IMR-90 (cell line): ENCODE results near the gene CELA1. TPM values are rescaled to one million over a fixed set of nuclear protein-coding genes. Genes with fewer than 3 reads are reported as not detected.

ENCODE experiments used
- ATAC-seq: fragments of 200-7000 bp; cut with Tn5 transposase; 2 replicates; pipeline ENCODE4 v1.9.1; 2020; ENCODE audit warnings: low read depth, mild to moderate bottlenecking, moderate library complexity
- BruUV-seq: library from RNA; stranded (reverse); fragments of 400-500 nt; replicated peaks from 2 replicates; lab custom pipeline; 2021; lab: Mats Ljungman, UMichigan
- CTCF ChIA-PET: fragments of 300-600 bp; formaldehyde crosslinking; extraction: SDS; loops from one replicate; lab custom pipeline; 2021; ENCODE audit warnings: antibody characterized with exemption; lab: Yijun Ruan, JAX
- POLR2A ChIA-PET: fragments of 300-600 bp; sonication (Branson Sonifier 250); formaldehyde crosslinking; loops from one replicate; lab custom pipeline; 2022; ENCODE audit warnings: antibody characterized with exemption; ENCODE audit not compliant: unreplicated experiment; lab: Charles Lee
- DNase-seq: peaks from one replicate; pipeline ENCODE4 v3.0.0; 2013
- H2AFZ ChIP-seq: replicated peaks from 2 replicates; pipeline ENCODE3; 2013; ENCODE audit warnings: low read length, mild to moderate bottlenecking; ENCODE audit not compliant: poor library complexity
- H2AK5ac ChIP-seq: 2 replicates; pipeline ENCODE4 v1.6.1; 2013; ENCODE audit warnings: low read depth, low read length, inconsistent platforms
- H2AK9ac ChIP-seq: replicated peaks from 2 replicates; pipeline ENCODE3; 2013; ENCODE audit warnings: mild to moderate bottlenecking, low read depth, low read length, moderate library complexity; ENCODE audit not compliant: poor library complexity
- H2BK120ac ChIP-seq: 2 replicates; pipeline ENCODE4 v1.6.1; 2013; ENCODE audit warnings: low read depth, low read length, inconsistent platforms
- H2BK15ac ChIP-seq: 3 replicates; pipeline ENCODE4 v1.6.1; 2013; ENCODE audit warnings: low read depth, low read length, inconsistent platforms
- H2BK20ac ChIP-seq: 2 replicates; pipeline ENCODE4 v1.6.1; 2013; ENCODE audit warnings: low read depth, mild to moderate bottlenecking, inconsistent platforms, low read length, moderate library complexity
- H2BK5ac ChIP-seq: 2 replicates; pipeline ENCODE4 v1.6.1; 2013; ENCODE audit warnings: mild to moderate bottlenecking, low read depth, low read length, inconsistent platforms; ENCODE audit not compliant: poor library complexity, severe bottlenecking
- H3K14ac ChIP-seq: replicated peaks from 2 replicates; pipeline ENCODE4 v1.6.1; 2013; ENCODE audit warnings: low read depth, low read length, inconsistent platforms
- H3K18ac ChIP-seq: 2 replicates; pipeline ENCODE4 v1.6.1; 2013; ENCODE audit warnings: low read depth, low read length, control low read depth
- H3K23ac ChIP-seq: 2 replicates; pipeline ENCODE4 v1.6.1; 2013; ENCODE audit warnings: low read depth, low read length, inconsistent platforms
- H3K27ac ChIP-seq: 2 replicates; pipeline ENCODE4 v1.5.1; 2013; ENCODE audit warnings: mild to moderate bottlenecking, control low read depth, low read length; ENCODE audit not compliant: insufficient read depth
- H3K27me3 ChIP-seq: 2 replicates; pipeline ENCODE4 v1.6.1; 2013; ENCODE audit warnings: low read length; ENCODE audit not compliant: control insufficient read depth, insufficient read depth
- H3K36me3 ChIP-seq: 2 replicates; pipeline ENCODE4 v1.6.1; 2013; ENCODE audit warnings: low read length, mixed read lengths; ENCODE audit not compliant: control insufficient read depth, insufficient read depth
- H3K4ac ChIP-seq: 2 replicates; pipeline ENCODE4 v1.6.1; 2013; ENCODE audit warnings: low read depth, low read length, inconsistent platforms
- H3K4me1 ChIP-seq: 2 replicates; pipeline ENCODE4 v1.6.1; 2013; ENCODE audit warnings: low read length, mixed read lengths; ENCODE audit not compliant: control insufficient read depth, insufficient read depth
- H3K4me2 ChIP-seq: 2 replicates; pipeline ENCODE4 v1.6.1; 2013; ENCODE audit warnings: low read depth, mild to moderate bottlenecking, control low read depth, low read length, moderate library complexity
- H3K4me3 ChIP-seq: 2 replicates; pipeline ENCODE4 v1.5.1; 2013; ENCODE audit warnings: low read depth, mild to moderate bottlenecking, control low read depth, low read length, moderate library complexity; ENCODE audit not compliant: insufficient read depth
- H3K56ac ChIP-seq: 2 replicates; pipeline ENCODE4 v1.6.1; 2013; ENCODE audit warnings: low read length, inconsistent platforms; ENCODE audit not compliant: insufficient read depth; ENCODE audit errors: extremely low read depth
- H3K79me1 ChIP-seq, 2 experiments: 2 replicates each; pipeline ENCODE4 v1.6.1; 2013; ENCODE audit warnings: low read length in 2 of 2, inconsistent platforms in 1 of 2, low read depth in 1 of 2
- H3K9ac ChIP-seq: 2 replicates; pipeline ENCODE4 v1.6.1; 2013; ENCODE audit warnings: low read depth, low read length, control low read depth
- H3K9me1 ChIP-seq: 2 replicates; pipeline ENCODE4 v1.6.1; 2013; ENCODE audit warnings: low read length, inconsistent platforms; ENCODE audit not compliant: insufficient read depth
- H3K9me3 ChIP-seq: 2 replicates; pipeline ENCODE4 v1.6.1; 2013; ENCODE audit warnings: low read length; ENCODE audit not compliant: control insufficient read depth, insufficient read depth
- H4K20me1 ChIP-seq: 2 replicates; pipeline ENCODE4 v1.6.1; 2013; ENCODE audit warnings: low read length, inconsistent platforms; ENCODE audit not compliant: insufficient read depth
- H4K5ac ChIP-seq: 2 replicates; pipeline ENCODE4 v1.6.1; 2013; ENCODE audit warnings: mild to moderate bottlenecking, low read depth, low read length, control low read depth
- H4K8ac ChIP-seq, 2 experiments: 2 replicates each; pipeline ENCODE4 v1.6.1; 2013; ENCODE audit warnings: low read depth in 2 of 2, low read length in 2 of 2, control low read depth in 1 of 2, inconsistent platforms in 1 of 2
- H4K91ac ChIP-seq: 2 replicates; pipeline ENCODE4 v1.6.1; 2013; ENCODE audit warnings: low read depth, low read length, inconsistent platforms; ENCODE audit not compliant: insufficient read depth
- BHLHE40 ChIP-seq: fragments of 150-350 bp; IDR thresholded peaks from 2 replicates; pipeline ENCODE4 v1.6.1; 2016; ENCODE audit warnings: mild to moderate bottlenecking, low read depth, low read length
- SMC3 ChIP-seq: fragments of 150-350 bp; IDR thresholded peaks from 2 replicates; pipeline ENCODE4 v1.6.1; 2016; ENCODE audit warnings: low read depth, mild to moderate bottlenecking, antibody characterized with exemption, low read length, moderate library complexity
- WGBS, 2 experiments: methylation state at CpG; one replicate each; pipeline versions ENCODE4 v1.1.5 to v1.1.7; 2013; ENCODE audit warnings: missing lambda C conversion rate in 2 of 2; ENCODE audit not compliant: insufficient read length in 1 of 2; ENCODE audit errors: extremely low coverage in 2 of 2; 5-methylcytosine and 5-hydroxymethylcytosine counted together
- dilution Hi-C: fragments of 300-500 bp; cut with HindIII; formaldehyde crosslinking; loops from one replicate; pipeline ENCODE4 v1.14.3; 2018; ENCODE audit warnings: low sequenced_read_pairs; ENCODE audit not compliant: unreplicated experiment
- in situ Hi-C: fragments of 300-500 bp; cut with MboI; formaldehyde crosslinking; loops from 3 replicates; pipeline ENCODE4 v1.14.3; 2019; ENCODE audit warnings: low sequenced_read_pairs, inconsistent platforms, mixed read lengths
- intact Hi-C: fragments of 100-400 bp; cut with micrococcal nuclease; formaldehyde crosslinking; loops from 2 replicates; pipeline ENCODE4 v1.10.0; 2022
- polyA plus RNA-seq, 3 experiments: library from polyadenylated mRNA; depleted of rRNA; stranded (reverse); fragments of >200 nt; gene quantifications; 2 replicates each; pipeline ENCODE4 v1.2.3, GENCODE V29; 2012; ENCODE audit warnings: low replicate concordance in 1 of 3
- total RNA-seq: library from RNA; depleted of rRNA; stranded (reverse); fragments of >200 nt; gene quantifications from 2 replicates; pipeline ENCODE4 v1.2.3, GENCODE V29; 2012

Gene CELA1
- total and polyA plus RNA-seq, 2 of the 4 experiments (the other 2 are of a cell fraction): not detected

DNA sequence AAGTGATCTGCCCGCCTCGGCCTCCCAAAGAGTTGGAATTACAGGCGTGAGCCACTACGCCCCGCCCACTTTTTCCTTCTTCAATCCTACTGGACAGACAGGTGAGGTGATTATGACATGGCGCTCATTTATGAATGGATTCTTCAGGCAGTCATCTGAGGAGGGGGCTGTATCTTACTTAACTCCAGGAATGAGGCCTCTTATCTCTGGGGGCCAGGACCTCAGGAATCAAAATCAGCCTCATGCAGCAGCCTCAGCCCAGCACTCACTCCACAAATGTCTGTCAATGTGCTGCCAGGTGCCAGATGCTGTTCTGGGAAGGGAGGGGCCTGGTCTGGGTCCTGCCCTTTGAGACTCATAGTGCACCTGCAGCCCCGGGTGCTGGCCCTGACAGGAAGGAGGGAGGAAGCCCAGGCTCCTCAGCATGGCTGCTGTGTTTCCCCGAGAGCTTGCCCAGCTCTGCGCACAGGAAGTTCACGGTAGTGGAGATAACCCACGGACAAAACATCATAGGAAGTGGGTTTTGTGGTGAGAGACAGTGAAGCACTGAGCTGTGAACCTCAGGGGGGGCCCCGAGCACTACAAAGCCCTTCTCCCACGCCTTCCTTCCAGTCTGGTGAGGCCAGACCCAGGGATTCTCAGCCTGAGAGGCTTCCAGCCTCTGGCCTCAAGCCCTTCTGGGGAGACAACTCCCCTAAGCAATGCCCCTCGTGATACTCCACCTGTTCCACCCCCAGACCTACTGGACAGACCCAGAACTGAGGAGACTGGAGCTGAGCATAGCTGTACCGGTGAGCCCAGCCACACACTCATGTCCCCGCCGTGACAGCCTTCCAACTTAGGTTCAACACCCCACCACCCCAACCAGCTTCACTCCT is 22.4 kb upstream of the CELA1 start:
- peaks cover 0 to 23% of the 10 kb centered on the region in 2 experiments; a peak in 1 of 4 replicates for H3K79me1 ChIP-seq
- peak overlapping the region; percentile 61 for H2BK120ac ChIP-seq
- H3K56ac ChIP-seq: no peak overlapping the region
- no peak overlapping the region for H3K27ac ChIP-seq
- H3K4me1 ChIP-seq: peaks cover 8% of the 10 kb centered on the region
- peak overlapping the region; percentile 57 for H2AFZ ChIP-seq
- no peak overlapping the region for H2BK5ac ChIP-seq
- intact Hi-C loops (no loop called here), in situ Hi-C loops (loop anchor here (25.0 kb wide), 1 partner anchor 857 kb away; the partner anchor contains the start of gene DIP2B), dilution Hi-C loops (no loop called here)
- CTCF ChIA-PET: no interaction called here
- H3K36me3 ChIP-seq: no peaks in the 10 kb centered on the region
- no peak overlapping the region for H3K18ac ChIP-seq
- peak overlapping the region; percentile 85 for H2AK5ac ChIP-seq
- 0 out of 2 replicates have a peak overlapping the region, but pooled peaks have one; percentile 34 for H4K91ac ChIP-seq
- peak overlapping the region; percentile 39 for H3K4ac ChIP-seq
- peak overlapping the region in 1 of 2 experiments; percentile 43; a peak in 1 of 4 replicates for H4K8ac ChIP-seq
- H3K23ac ChIP-seq: no peak overlapping the region
- H2BK15ac ChIP-seq: peak overlapping the region; percentile 48; the same call in 1 of the 3 replicates
- no peak overlapping the region for H3K9ac ChIP-seq
- TF ChIP-seq BHLHE40 (peak; percentile 45; the same call in 1 of the 2 replicates), SMC3 (no peak)
- H3K4me3 ChIP-seq: no peak overlapping the region
- H4K5ac ChIP-seq: no peak overlapping the region
- peaks cover 16% of the 10 kb centered on the region; the same call in 1 of the 2 replicates for H3K9me1 ChIP-seq
- no peak for ATAC-seq
- H2AK9ac ChIP-seq: peak overlapping the region; percentile 79
- no peak overlapping the region for H3K4me2 ChIP-seq
- peak overlapping the region; percentile 53; the same call in 1 of the 2 replicates for H3K14ac ChIP-seq
- BruUV-seq: no TSS peak
- no peaks in the 10 kb centered on the region for H3K9me3 ChIP-seq
- WGBS, 2 experiments: 100% methylated on average over 2 of the region's 17 CpGs; no CpG with 5 or more reads in 1 of the 2 experiments
- H4K20me1 ChIP-seq: no peaks in the 10 kb centered on the region
- POLR2A ChIA-PET: no interaction called here
- no peaks in the 10 kb centered on the region for H3K27me3 ChIP-seq
- no peak overlapping the region; the same call in 1 of the 2 replicates for H2BK20ac ChIP-seq
- peak; percentile 60 for DNase-seq
